PC-3 (cell line): ENCODE measurements around the gene TRMT112. TPM values are rescaled to one million over a fixed set of nuclear protein-coding genes. Genes with fewer than 3 reads are reported as not detected.

Experiments used
- ATAC-seq: fragments of 200-7000 bp; cut with Tn5 transposase; 2 replicates; pipeline ENCODE4 v1.9.1; 2020; ENCODE audit warnings: mild to moderate bottlenecking, moderate library complexity
- BruUV-seq: library from RNA; stranded (reverse); fragments of 400-500 nt; replicated peaks from 2 replicates; lab custom pipeline; 2021; lab: Mats Ljungman, UMichigan
- CTCF ChIA-PET: fragments of 300-600 bp; sonication (Branson Sonifier 250); formaldehyde crosslinking; loops from one replicate; lab custom pipeline; 2022; ENCODE audit warnings: antibody characterized with exemption; lab: Charles Lee
- POLR2A ChIA-PET: fragments of 300-600 bp; sonication (Branson Sonifier 250); formaldehyde crosslinking; loops from one replicate; lab custom pipeline; 2022; ENCODE audit warnings: antibody characterized with exemption; ENCODE audit not compliant: unreplicated experiment; lab: Charles Lee
- DNase-seq: peaks from one replicate; pipeline ENCODE4 v3.0.0-alpha.2; 2015
- H2AFZ ChIP-seq: fragments of 300-600 bp; sonication (generic); 2 replicates; pipeline ENCODE4 v1.6.0; 2016; ENCODE audit warnings: antibody characterized with exemption, low read length
- H3F3A ChIP-seq: fragments of 300-600 bp; sonication (generic); one replicate; pipeline ENCODE4 v1.6.0; 2017; ENCODE audit warnings: antibody characterized with exemption, low read length, control low read depth, mild to moderate bottlenecking; ENCODE audit not compliant: unreplicated experiment
- H3K27ac ChIP-seq: fragments of 300-600 bp; sonication (generic); 2 replicates; pipeline ENCODE4 v1.5.1; 2016; ENCODE audit warnings: mild to moderate bottlenecking, low read length
- H3K27me3 ChIP-seq: fragments of 300-600 bp; sonication (generic); 2 replicates; pipeline ENCODE4 v1.6.1; 2016; ENCODE audit warnings: low read length, mixed read lengths
- H3K36me3 ChIP-seq: fragments of 300-600 bp; sonication (generic); 2 replicates; pipeline ENCODE4 v1.6.1; 2016; ENCODE audit warnings: low read depth, mixed run types, low read length, mixed read lengths
- H3K4me1 ChIP-seq: fragments of 300-600 bp; sonication (generic); 2 replicates; pipeline ENCODE4 v1.5.1; 2016; ENCODE audit warnings: low read length; ENCODE audit not compliant: insufficient read depth
- H3K4me2 ChIP-seq: fragments of 300-600 bp; sonication (generic); 2 replicates; pipeline ENCODE4 v1.6.0; 2016; ENCODE audit warnings: low read length
- H3K4me3 ChIP-seq: fragments of 300-600 bp; sonication (generic); 2 replicates; pipeline ENCODE4 v1.5.1; 2016; ENCODE audit warnings: mild to moderate bottlenecking, low read length, mixed read lengths
- H3K79me2 ChIP-seq: fragments of 300-600 bp; sonication (generic); 2 replicates; pipeline ENCODE4 v1.6.1; 2017; ENCODE audit warnings: low read length, mixed read lengths
- H3K9ac ChIP-seq: fragments of 300-600 bp; sonication (generic); 2 replicates; pipeline ENCODE4 v1.6.0; 2016; ENCODE audit warnings: mild to moderate bottlenecking, low read length
- H3K9me2 ChIP-seq: fragments of 300-600 bp; sonication (generic); replicated peaks from 2 replicates; pipeline ENCODE4 v1.6.1; 2016; ENCODE audit warnings: mixed run types, low read length, mixed read lengths
- H3K9me3 ChIP-seq: fragments of 300-600 bp; sonication (generic); 2 replicates; pipeline ENCODE4 v1.6.1; 2016; ENCODE audit warnings: low read length, mixed read lengths
- H4K20me1 ChIP-seq: fragments of 300-600 bp; sonication (generic); 2 replicates; pipeline ENCODE4 v1.6.1; 2016; ENCODE audit warnings: low read length, mixed read lengths
- CTCF ChIP-seq: fragments of 300-600 bp; sonication (generic); conservative IDR thresholded peaks from 2 replicates; pipeline ENCODE4 v1.5.1; 2017; ENCODE audit warnings: antibody characterized with exemption, low read depth, mild to moderate bottlenecking, low read length
- EZH2 ChIP-seq: fragments of 300-600 bp; sonication (generic); IDR thresholded peaks from one replicate; pipeline ENCODE4 v1.6.1; 2017; ENCODE audit warnings: antibody characterized with exemption, mild to moderate bottlenecking, low read length; ENCODE audit not compliant: unreplicated experiment
- EZH2phosphoT487 ChIP-seq: fragments of 300-600 bp; sonication (generic); IDR thresholded peaks from 2 replicates; pipeline ENCODE4 v1.6.1; 2018; ENCODE audit warnings: mild to moderate bottlenecking, antibody characterized with exemption, low read length, borderline replicate concordance
- intact Hi-C: fragments of 100-400 bp; cut with micrococcal nuclease; formaldehyde crosslinking; loops from 2 replicates; pipeline ENCODE4 v1.9.0; 2023
- total RNA-seq: library from RNA; depleted of rRNA; stranded (reverse); fragments of >200 nt; gene quantifications from 2 replicates; pipeline ENCODE4 v1.2.3, GENCODE V29; 2014

The TRMT112 gene
- total RNA-seq, 1 experiment from 2014 or later: 812 TPM

DNA sequence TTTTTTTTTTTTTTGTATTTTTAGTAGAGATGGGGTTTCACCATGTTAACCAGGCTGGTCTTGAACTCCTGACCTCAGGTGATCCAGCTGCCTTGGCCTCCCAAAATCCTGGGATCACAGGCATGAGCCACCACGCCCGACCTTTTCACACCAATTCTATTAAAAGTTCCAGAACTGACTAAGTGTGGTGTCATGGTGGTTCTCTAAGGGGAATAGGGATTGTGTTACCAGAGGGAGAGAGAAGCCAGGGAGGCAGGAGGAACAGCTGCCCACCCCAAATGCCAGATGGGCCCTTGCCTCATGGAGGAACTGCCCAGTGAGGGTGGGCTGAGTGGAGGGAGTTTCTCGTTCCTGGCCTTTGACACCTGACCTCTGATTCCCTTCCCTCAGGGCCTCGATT lies 47.6 kb upstream of the TRMT112 start:
- TF ChIP-seq EZH2phosphoT487: no peak
- Histone ChIP-seq H3K9me2 (no peaks in the 10 kb centered on the region), H3K9ac (no peak overlapping the region), H3K4me1 (peaks cover 17% of the 10 kb centered on the region), H3K27me3 (no peaks in the 10 kb centered on the region), H3K27ac (no peak overlapping the region), H2AFZ (no peak overlapping the region), H3K4me3 (no peak overlapping the region), H3K9me3 (no peaks in the 10 kb centered on the region), H3F3A (peaks cover 6% of the 10 kb centered on the region), H4K20me1 (peaks cover 11% of the 10 kb centered on the region; the same call in 1 of the 2 replicates), H3K36me3 (peaks cover 64% of the 10 kb centered on the region), H3K4me2 (no peak overlapping the region), H3K79me2 (peaks cover 15% of the 10 kb centered on the region)
- CTCF ChIA-PET: no interaction called here
- intact Hi-C loops: no loop called here
- POLR2A ChIA-PET: no interaction called here
- ATAC-seq: no peak
- peak; percentile 45 for DNase-seq
- BruUV-seq: no TSS peak

DNA sequence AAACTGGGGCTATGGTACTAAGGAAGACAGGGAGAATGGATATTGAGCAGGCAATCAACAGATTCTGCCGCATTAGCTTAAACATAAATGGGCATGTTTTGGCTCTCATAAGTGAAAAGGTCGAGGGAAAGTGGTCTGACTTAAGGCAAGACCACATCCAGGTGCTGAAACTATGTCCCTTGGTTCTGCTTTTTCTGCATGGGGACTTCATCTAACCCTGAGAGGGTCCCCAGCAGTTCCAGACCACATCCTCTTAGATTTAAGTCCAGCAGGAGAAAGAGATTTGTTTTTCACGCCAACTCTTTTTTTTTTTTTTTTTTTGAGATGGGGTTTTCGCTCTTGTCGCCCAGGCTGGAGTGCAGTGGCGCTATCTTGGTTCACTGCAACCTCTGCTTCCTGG lies 47.1 kb upstream of the TRMT112 start:
- Histone ChIP-seq H3K9ac (no peak overlapping the region), H3K79me2 (peaks cover 20% of the 10 kb centered on the region), H3K4me2 (no peak overlapping the region), H3K27me3 (no peaks in the 10 kb centered on the region), H3K9me2 (no peaks in the 10 kb centered on the region), H3F3A (peaks cover 6% of the 10 kb centered on the region), H4K20me1 (peaks cover 11% of the 10 kb centered on the region; the same call in 1 of the 2 replicates), H3K27ac (no peak overlapping the region), H3K4me1 (peaks cover 22% of the 10 kb centered on the region), H3K36me3 (peaks cover 59% of the 10 kb centered on the region), H3K9me3 (no peaks in the 10 kb centered on the region), H3K4me3 (no peak overlapping the region), H2AFZ (no peak overlapping the region)
- POLR2A ChIA-PET: no interaction called here
- intact Hi-C loops: no loop called here
- no peak for DNase-seq
- no peak for ATAC-seq
- BruUV-seq: no TSS peak
- CTCF ChIA-PET: interaction anchor here (0.6 kb wide), 1 partner anchor 22 kb away, joined by 8 read pairs; no protein-coding TSS in a partner anchor
- no peak for TF ChIP-seq EZH2phosphoT487
- no peak for TF ChIP-seq EZH2
- no peak for TF ChIP-seq CTCF

- no peak for DNase-seq
- H3K79me2 ChIP-seq: peaks cover 28% of the 10 kb centered on the region
- H2AFZ ChIP-seq: no peak overlapping the region
- H3K27me3 ChIP-seq: no peaks in the 10 kb centered on the region
- no TSS peak for BruUV-seq
- H3K9me2 ChIP-seq: no peaks in the 10 kb centered on the region
- H3K4me1 ChIP-seq: peaks cover 36% of the 10 kb centered on the region
- POLR2A ChIA-PET: no interaction called here
- intact Hi-C loops: no loop called here
- peaks cover 6% of the 10 kb centered on the region for H3F3A ChIP-seq
- H3K36me3 ChIP-seq: peaks cover 44% of the 10 kb centered on the region
- CTCF ChIA-PET: no interaction called here
- H3K4me3 ChIP-seq: no peak overlapping the region
- H3K27ac ChIP-seq: no peak overlapping the region
- no peaks in the 10 kb centered on the region for H3K9me3 ChIP-seq
- peaks cover 11% of the 10 kb centered on the region; the same call in 1 of the 2 replicates for H4K20me1 ChIP-seq
- H3K4me2 ChIP-seq: no peak overlapping the region
- no peak for ATAC-seq
- no peak for TF ChIP-seq CTCF
- TF ChIP-seq EZH2: no peak
- TF ChIP-seq EZH2phosphoT487: no peak
- H3K9ac ChIP-seq: no peak overlapping the region
Observed at GRCh38 chr11:64362339-64362738, 45.0 kb upstream of the TRMT112 start.
